Spleen (tissue), 7 donors: ENCODE data around the gene ANKRD37.

Experiments
- POLR2AphosphoS5 ChIP-seq, 3 donors: sonication (generic); formaldehyde crosslinking; IDR thresholded peaks; one replicate each; pipeline ENCODE4 v1.5.1; 2017; ENCODE audit warnings: antibody characterized with exemption in 3 of 3
- TF ChIP-seq, protein P1 (sequence below), 11 experiments: fragments of 200-600 bp in 7 of 11; fragments of 450-650 bp in 4 of 11; sonication (generic) in 4 of 11; IDR thresholded peaks in 8 of 11; conservative IDR thresholded peaks in 3 of 11; 1 replicate in 7 of 11; 2 replicates in 4 of 11; pipeline versions ENCODE4 v1.4.0 to v1.8.0; 2016 to 2021; ENCODE audit warnings: antibody characterized with exemption in 11 of 11, inconsistent platforms in 4 of 11, mild to moderate bottlenecking in 1 of 11
- donor health status: DM: no; HTN: no; CAD: no; lungs with moderate emphysema.
- donor health status: DM: no; HTN: no; CAD: no.
- donor health status: DM: no; HTN: no; CAD: no.

DNA sequence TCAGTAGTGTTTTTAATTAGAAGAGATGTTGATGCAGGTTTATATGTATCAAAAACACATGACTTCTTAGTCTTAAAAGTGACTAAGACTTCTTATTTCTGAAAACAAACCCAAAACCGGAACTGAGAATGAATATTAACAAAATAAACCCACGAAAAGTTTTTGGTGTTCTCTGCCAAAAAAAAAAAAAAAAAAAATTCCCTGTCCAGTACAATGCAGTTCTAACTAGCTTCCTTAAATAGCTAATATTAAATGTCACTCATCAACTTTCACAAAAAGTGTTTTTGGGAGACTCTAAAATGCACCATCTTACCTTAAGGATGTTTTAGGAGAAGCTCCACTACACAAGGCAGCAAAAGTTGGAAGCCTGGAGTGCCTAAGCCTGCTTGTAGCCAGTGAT is 2.0 kb downstream of the ANKRD37 start:
- TF ChIP-seq, protein P1, sequence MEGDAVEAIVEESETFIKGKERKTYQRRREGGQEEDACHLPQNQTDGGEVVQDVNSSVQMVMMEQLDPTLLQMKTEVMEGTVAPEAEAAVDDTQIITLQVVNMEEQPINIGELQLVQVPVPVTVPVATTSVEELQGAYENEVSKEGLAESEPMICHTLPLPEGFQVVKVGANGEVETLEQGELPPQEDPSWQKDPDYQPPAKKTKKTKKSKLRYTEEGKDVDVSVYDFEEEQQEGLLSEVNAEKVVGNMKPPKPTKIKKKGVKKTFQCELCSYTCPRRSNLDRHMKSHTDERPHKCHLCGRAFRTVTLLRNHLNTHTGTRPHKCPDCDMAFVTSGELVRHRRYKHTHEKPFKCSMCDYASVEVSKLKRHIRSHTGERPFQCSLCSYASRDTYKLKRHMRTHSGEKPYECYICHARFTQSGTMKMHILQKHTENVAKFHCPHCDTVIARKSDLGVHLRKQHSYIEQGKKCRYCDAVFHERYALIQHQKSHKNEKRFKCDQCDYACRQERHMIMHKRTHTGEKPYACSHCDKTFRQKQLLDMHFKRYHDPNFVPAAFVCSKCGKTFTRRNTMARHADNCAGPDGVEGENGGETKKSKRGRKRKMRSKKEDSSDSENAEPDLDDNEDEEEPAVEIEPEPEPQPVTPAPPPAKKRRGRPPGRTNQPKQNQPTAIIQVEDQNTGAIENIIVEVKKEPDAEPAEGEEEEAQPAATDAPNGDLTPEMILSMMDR (IDR thresholded peaks at IDR 0.05 in 8 of 11, conservative IDR thresholded peaks at IDR 0.05 in 3 of 11), result no peak
- no peak for TF ChIP-seq POLR2AphosphoS5 (IDR thresholded peaks at IDR 0.05)
